ENCODE measurements around the gene SCGB1D2.

- TF ChIP-seq CTCF (IDR thresholded peaks at IDR 0.05) (no peak), POLR2AphosphoS5 (IDR thresholded peaks at IDR 0.05) (no peak), POLR2A (IDR thresholded peaks at IDR 0.05) (no peak)
These were observed 24.8 kb upstream of the SCGB1D2 start for GRCh38 chr11:62217191-62217748.

Measured in suprapubic skin (tissue), 4 donors.